NCI-H128 (cell line): ENCODE measurements around the gene ZNF513.
A peak's percentile ranks its signal among the peaks of the same experiment; 100 is the strongest.

Experiments
- DNase-seq: peaks from one replicate; lab custom pipeline; 2025; ENCODE audit not compliant: unreplicated experiment; lab: John Stamatoyannopoulos, UW

The ZNF513 gene

GRCh38 chr2:27390822-27391679, 10.5 kb upstream of the ZNF513 start:
- DNase-seq, result no peak

- DNase-seq, result no peak
These were observed 1.1 kb upstream of the ZNF513 start for GRCh38 chr2:27381577-27382181.

GRCh38 chr2:27379836-27380625, 503 bp downstream of the ZNF513 start:
- DNase-seq, result no peak

GRCh38 chr2:27379383-27379835, 1.1 kb downstream of the ZNF513 start:
- no peak for DNase-seq

GRCh38 chr2:27378809-27379290, 1.7 kb downstream of the ZNF513 start:
- no peak for DNase-seq

GRCh38 chr2:27378096-27378808, 2.3 kb downstream of the ZNF513 start:
- no peak for DNase-seq

- DNase-seq, result no peak
These were observed 2.9 kb downstream of the ZNF513 start for GRCh38 chr2:27377618-27378095.

- DNase-seq, result no peak
These were observed 3.5 kb downstream of the ZNF513 start for GRCh38 chr2:27376866-27377617.

- DNase-seq, result no peak
These were observed 4.2 kb downstream of the ZNF513 start for GRCh38 chr2:27376151-27376865.

GRCh38 chr2:27375513-27376099, 4.9 kb downstream of the ZNF513 start:
- no peak for DNase-seq

GRCh38 chr2:27373567-27373966, 7.0 kb downstream of the ZNF513 start:
- DNase-seq, result no peak

- DNase-seq, result no peak
These were observed 7.6 kb downstream of the ZNF513 start for GRCh38 chr2:27372937-27373336.

GRCh38 chr2:27370816-27371620, 9.5 kb downstream of the ZNF513 start:
- no peak for DNase-seq

- peak; percentile 98 for DNase-seq
These were observed 10.3 kb downstream of the ZNF513 start, which contains the start of the genes EIF2B4 and SNX17 for GRCh38 chr2:27370026-27370815. TSS of gene EIF2B4 (minus strand) at chr2:27370338. CDS start at chr2:27370314, 24 bp downstream. TSS of gene SNX17 (plus strand) at chr2:27370616. CDS start at chr2:27370744, 128 bp downstream.

- DNase-seq, result peak; percentile 19
These were observed 11.0 kb downstream of the ZNF513 start for GRCh38 chr2:27369471-27370025.

GRCh38 chr2:27363933-27364332, 16.6 kb downstream of the ZNF513 start:
- no peak for DNase-seq
